KG1 (cell line): Measurements from ENCODE around the gene WWTR1.

ENCODE experiments used
- DNase-seq: peaks from one replicate; lab custom pipeline; 2025; lab: John Stamatoyannopoulos, UW

Gene WWTR1

GRCh38 chr3:149657926-149658743, at the start of gene WWTR1:
Gene WWTR1 (minus strand): TSS chr3:149658025. CDS start chr3:149657306, 719 bp downstream.
- DNase-seq: no peak

GRCh38 chr3:149706905-149707304, 49.1 kb upstream of the WWTR1 start:
- no peak for DNase-seq

GRCh38 chr3:149705416-149705815, 47.6 kb upstream of the WWTR1 start:
- no peak for DNase-seq

- no peak for DNase-seq
Measured at GRCh38 chr3:149703466-149703865, 45.6 kb upstream of the WWTR1 start.

GRCh38 chr3:149702691-149703441, 45.0 kb upstream of the WWTR1 start:
- no peak for DNase-seq

- no peak for DNase-seq
Measured at GRCh38 chr3:149701977-149702350, 44.1 kb upstream of the WWTR1 start.

GRCh38 chr3:149701206-149701976, 43.6 kb upstream of the WWTR1 start:
- no peak for DNase-seq

- DNase-seq: no peak
Measured at GRCh38 chr3:149688122-149688757, 30.4 kb upstream of the WWTR1 start.

GRCh38 chr3:149686996-149687395, 29.2 kb upstream of the WWTR1 start:
- no peak for DNase-seq

- no peak for DNase-seq
Measured at GRCh38 chr3:149678351-149678950, 20.6 kb upstream of the WWTR1 start.

GRCh38 chr3:149673393-149673792, 15.6 kb upstream of the WWTR1 start:
- no peak for DNase-seq

- no peak for DNase-seq
Measured at GRCh38 chr3:149670742-149671492, 13.1 kb upstream of the WWTR1 start.

GRCh38 chr3:149667576-149667975, 9.8 kb upstream of the WWTR1 start:
- DNase-seq: no peak

GRCh38 chr3:149663966-149664365, 6.1 kb upstream of the WWTR1 start:
- DNase-seq: no peak

- DNase-seq: no peak
Measured at GRCh38 chr3:149662240-149662887, 4.5 kb upstream of the WWTR1 start.

GRCh38 chr3:149660462-149660861, 2.6 kb upstream of the WWTR1 start:
- no peak for DNase-seq

GRCh38 chr3:149658744-149659497, 1.1 kb upstream of the WWTR1 start:
- no peak for DNase-seq

- no peak for DNase-seq
Measured at GRCh38 chr3:149657321-149657925, 402 bp downstream of the WWTR1 start.
